Erythroblast (primary cell): ENCODE measurements around the gene CDK6.

ENCODE experiments used
- GATA1 ChIP-seq: IDR thresholded peaks from 2 replicates; pipeline ENCODE4 v1.6.1; 2011; ENCODE audit warnings: low read depth, mild to moderate bottlenecking, control low read depth, low read length, moderate library complexity
- POLR2A ChIP-seq: IDR thresholded peaks from 2 replicates; pipeline ENCODE4 v1.6.1; 2011; ENCODE audit warnings: mild to moderate bottlenecking, low read length

GRCh38 chr7:92788559-92789183 lies 47.7 kb downstream of the CDK6 start:
- TF ChIP-seq GATA1: no peak
- TF ChIP-seq POLR2A: no peak
